CD4-positive, CD25-positive, alpha-beta regulatory T cell (primary cell): Measurements from ENCODE around the gene GLG1. TPM values are rescaled to one million over a fixed set of nuclear protein-coding genes. Genes with fewer than 3 reads are reported as not detected.
"Not testable (repeated sequence)": the region's sequence is repeated elsewhere in the genome, so short reads cannot be mapped to it uniquely, and the experiment has no call there.

Source experiments
- ATAC-seq, 2 donors: fragments of 150-1000 bp; cut with Tn5 transposase; one replicate each; pipeline ENCODE4 v1.10.0; 2021; ENCODE audit warnings: low read depth in 2 of 2, moderate number of reproducible peaks in 2 of 2, moderate library complexity in 1 of 2
- DNase-seq, 3 donors: peaks; one replicate each; pipeline versions ENCODE4 v3.0.0 to v3.0.0-alpha.2; 2012 to 2022; ENCODE audit warnings: mixed read lengths in 1 of 3
- H3K27ac ChIP-seq: one replicate; pipeline ENCODE4 v1.7.0; 2013; ENCODE audit warnings: mild to moderate bottlenecking, low read length; ENCODE audit not compliant: insufficient read depth, poor library complexity, severe bottlenecking
- H3K27me3 ChIP-seq: one replicate; pipeline ENCODE4 v1.7.0; 2013; ENCODE audit warnings: low read length; ENCODE audit not compliant: control insufficient read depth, insufficient read depth
- H3K36me3 ChIP-seq: one replicate; pipeline ENCODE4 v1.7.0; 2013; ENCODE audit warnings: mild to moderate bottlenecking, low read length, moderate library complexity; ENCODE audit not compliant: control insufficient read depth, insufficient read depth
- H3K4me1 ChIP-seq: 2 replicates; pipeline ENCODE4 v1.7.0; 2013; ENCODE audit warnings: mild to moderate bottlenecking, low read length; ENCODE audit not compliant: insufficient read depth, control insufficient read depth, poor library complexity, severe bottlenecking
- H3K4me3 ChIP-seq: one replicate; pipeline ENCODE4 v1.7.0; 2013; ENCODE audit warnings: low read depth, mild to moderate bottlenecking, low read length, moderate library complexity
- H3K9me3 ChIP-seq, 2 experiments: 1 replicate in 1 of 2; 2 replicates in 1 of 2; pipeline ENCODE4 v1.7.0; 2013; ENCODE audit warnings: low read length in 2 of 2, mild to moderate bottlenecking in 1 of 2, moderate library complexity in 1 of 2; ENCODE audit not compliant: control insufficient read depth in 2 of 2
- H3K27ac Mint-ChIP-seq, 3 donors: one replicate each; pipeline ENCODE4 v1.8.0; 2020 to 2022; ENCODE audit warnings: mild to moderate bottlenecking in 3 of 3, mixed read lengths in 3 of 3, moderate library complexity in 2 of 3
- H3K27me3 Mint-ChIP-seq: one replicate; pipeline ENCODE4 v1.8.0; 2022; ENCODE audit warnings: mild to moderate bottlenecking, mixed read lengths
- H3K36me3 Mint-ChIP-seq: one replicate; pipeline ENCODE4 v1.8.0; 2020; ENCODE audit warnings: mixed read lengths
- H3K4me1 Mint-ChIP-seq, 4 donors: one replicate each; pipeline ENCODE4 v1.8.0; 2020 to 2022; ENCODE audit warnings: mixed read lengths in 4 of 4, mild to moderate bottlenecking in 1 of 4
- H3K4me3 Mint-ChIP-seq, 4 donors: one replicate each; pipeline ENCODE4 v1.8.0; 2020 to 2022; ENCODE audit warnings: mild to moderate bottlenecking in 4 of 4, mixed read lengths in 4 of 4, moderate library complexity in 3 of 4
- H3K9me3 Mint-ChIP-seq, 7 donors: one replicate each; pipeline ENCODE4 v1.8.0; 2020 to 2022; ENCODE audit warnings: mixed read lengths in 7 of 7, mild to moderate bottlenecking in 3 of 7, moderate library complexity in 2 of 7
- polyA plus RNA-seq, 4 donors: library from polyadenylated mRNA; unstranded; fragments of 300-500 nt; fragmentation: Illumina TruSeq; gene quantifications; one replicate each; pipeline ENCODE4 v1.2.3, GENCODE V29; 2021
- total RNA-seq: library from RNA; stranded (reverse); gene quantifications from one replicate; pipeline ENCODE4 v1.2.3, GENCODE V29; 2022

GLG1 gene
- total and polyA plus RNA-seq, 5 donors from 2014 or later: 147 to 202 (median 153) TPM

GRCh38 chr16:74428493-74428892 lies 178.4 kb downstream of the GLG1 start:
- not testable (repeated sequence) for H3K27ac Mint-ChIP-seq, H3K9me3 ChIP-seq, H3K36me3 ChIP-seq, H3K4me3 ChIP-seq, DNase-seq, H3K9me3 Mint-ChIP-seq, H3K27me3 ChIP-seq, H3K36me3 Mint-ChIP-seq, H3K27ac ChIP-seq, ATAC-seq, H3K4me1 Mint-ChIP-seq, H3K4me3 Mint-ChIP-seq, H3K27me3 Mint-ChIP-seq, H3K4me1 ChIP-seq

GRCh38 chr16:74425751-74426150 lies 181.2 kb downstream of the GLG1 start:
- H3K27ac Mint-ChIP-seq, H3K9me3 ChIP-seq, H3K4me3 ChIP-seq, DNase-seq, H3K4me3 Mint-ChIP-seq, ATAC-seq, H3K9me3 Mint-ChIP-seq, H3K4me1 Mint-ChIP-seq, H3K27me3 ChIP-seq, H3K36me3 ChIP-seq, H3K27me3 Mint-ChIP-seq, H3K36me3 Mint-ChIP-seq, H3K27ac ChIP-seq, H3K4me1 ChIP-seq: not testable (repeated sequence)

- H3K4me1 Mint-ChIP-seq, H3K27me3 ChIP-seq, H3K9me3 ChIP-seq, H3K9me3 Mint-ChIP-seq, H3K4me1 ChIP-seq, DNase-seq, H3K27me3 Mint-ChIP-seq, ATAC-seq, H3K36me3 Mint-ChIP-seq, H3K4me3 Mint-ChIP-seq, H3K4me3 ChIP-seq, H3K27ac Mint-ChIP-seq, H3K27ac ChIP-seq, H3K36me3 ChIP-seq: not testable (repeated sequence)
Observed at GRCh38 chr16:74423721-74424120, 183.2 kb downstream of the GLG1 start.

- not testable (repeated sequence) for H3K9me3 ChIP-seq, H3K27me3 ChIP-seq, H3K27me3 Mint-ChIP-seq
Observed at GRCh38 chr16:74422086-74422485, 184.8 kb downstream of the GLG1 start.

GRCh38 chr16:74421482-74421785 lies 185.5 kb downstream of the GLG1 start:
- not testable (repeated sequence) for H3K36me3 Mint-ChIP-seq, H3K27me3 ChIP-seq, H3K4me3 Mint-ChIP-seq, DNase-seq, H3K4me1 ChIP-seq, H3K27me3 Mint-ChIP-seq, ATAC-seq, H3K9me3 Mint-ChIP-seq, H3K4me1 Mint-ChIP-seq, H3K9me3 ChIP-seq, H3K27ac Mint-ChIP-seq, H3K36me3 ChIP-seq, H3K4me3 ChIP-seq, H3K27ac ChIP-seq

More at GRCh38 chr16:74422086-74422485, 184.8 kb downstream of the GLG1 start:
- not testable (repeated sequence) for H3K27ac Mint-ChIP-seq, H3K36me3 Mint-ChIP-seq, H3K4me3 Mint-ChIP-seq, H3K4me1 ChIP-seq, H3K9me3 Mint-ChIP-seq, ATAC-seq, H3K4me1 Mint-ChIP-seq, DNase-seq, H3K36me3 ChIP-seq, H3K4me3 ChIP-seq, H3K27ac ChIP-seq

GRCh38 chr16:74420612-74421481 lies 186.1 kb downstream of the GLG1 start, which contains the start of gene CLEC18B:
Gene CLEC18B, minus strand, starts transcription at chr16:74421478. Its CDS starts 208 bp downstream, at chr16:74421270.
- peak in 1 of 2 donors; percentile 8 for ATAC-seq
- not testable (repeated sequence) for H3K36me3 ChIP-seq, H3K9me3 Mint-ChIP-seq, H3K27ac ChIP-seq, H3K36me3 Mint-ChIP-seq, H3K4me3 Mint-ChIP-seq, H3K4me1 Mint-ChIP-seq, DNase-seq, H3K4me1 ChIP-seq, H3K27me3 Mint-ChIP-seq, H3K9me3 ChIP-seq, H3K27me3 ChIP-seq, H3K4me3 ChIP-seq, H3K27ac Mint-ChIP-seq

- not testable (repeated sequence) for DNase-seq, H3K27ac ChIP-seq, H3K4me1 Mint-ChIP-seq, H3K27me3 ChIP-seq, H3K4me1 ChIP-seq, H3K4me3 Mint-ChIP-seq, ATAC-seq, H3K27me3 Mint-ChIP-seq, H3K27ac Mint-ChIP-seq, H3K36me3 Mint-ChIP-seq, H3K4me3 ChIP-seq, H3K36me3 ChIP-seq, H3K9me3 Mint-ChIP-seq, H3K9me3 ChIP-seq
Observed at GRCh38 chr16:74419811-74420210, 187.1 kb downstream of the GLG1 start.

GRCh38 chr16:74417897-74418296 lies 189.0 kb downstream of the GLG1 start:
- H3K27ac ChIP-seq, H3K9me3 ChIP-seq, H3K4me1 Mint-ChIP-seq, H3K4me3 ChIP-seq, DNase-seq, H3K27ac Mint-ChIP-seq, H3K4me3 Mint-ChIP-seq, H3K36me3 Mint-ChIP-seq, ATAC-seq, H3K27me3 Mint-ChIP-seq, H3K9me3 Mint-ChIP-seq, H3K4me1 ChIP-seq, H3K36me3 ChIP-seq, H3K27me3 ChIP-seq: not testable (repeated sequence)
